ENCODE results near the gene NTSR1.

NTSR1 gene

GRCh38 chr20:62739067-62739466 lies 30.4 kb downstream of the NTSR1 start:
- TF ChIP-seq CTCF (conservative IDR thresholded peaks at IDR 0.05) = no peak
- no peak overlapping the region for H3K27ac ChIP-seq

- H3K27ac ChIP-seq = no peak overlapping the region
- peak; percentile 14; the same call in 1 of the 2 replicates for TF ChIP-seq CTCF (conservative IDR thresholded peaks at IDR 0.05)
These were observed 31.1 kb downstream of the NTSR1 start for GRCh38 chr20:62739581-62740285.

- no peak overlapping the region for H3K27ac ChIP-seq
- TF ChIP-seq CTCF (conservative IDR thresholded peaks at IDR 0.05) = no peak
These were observed 31.9 kb downstream of the NTSR1 start for GRCh38 chr20:62740286-62741141.

- no peak for TF ChIP-seq CTCF (conservative IDR thresholded peaks at IDR 0.05)
- H3K27ac ChIP-seq = no peak overlapping the region
These were observed 32.6 kb downstream of the NTSR1 start for GRCh38 chr20:62741191-62741691.

- TF ChIP-seq CTCF (conservative IDR thresholded peaks at IDR 0.05) = no peak
- H3K27ac ChIP-seq = no peak overlapping the region
These were observed 33.3 kb downstream of the NTSR1 start for GRCh38 chr20:62741701-62742491.

DNA sequence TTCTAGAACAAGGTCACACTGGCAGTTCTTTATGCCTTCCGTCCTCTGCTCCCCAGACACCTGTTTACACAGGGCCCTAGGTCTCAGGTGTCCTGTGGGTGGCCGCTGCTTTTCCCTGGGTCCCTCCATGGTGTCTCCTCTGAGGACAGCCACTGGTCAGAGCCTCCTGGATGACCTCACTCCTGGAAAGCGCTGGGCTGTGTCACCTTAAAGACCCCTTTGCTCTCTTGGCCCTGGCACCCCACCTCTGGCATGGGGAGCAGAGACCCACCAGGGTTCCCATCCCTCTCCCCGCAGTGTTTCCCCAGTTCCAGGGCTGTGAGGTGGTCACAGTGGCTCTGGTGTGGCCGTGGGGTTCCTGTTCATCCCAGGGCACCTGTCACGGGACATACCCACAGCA lies 33.9 kb downstream of the NTSR1 start:
- no peak overlapping the region for H3K27ac ChIP-seq
- no peak for TF ChIP-seq CTCF (conservative IDR thresholded peaks at IDR 0.05)
